A673 (cell line): ENCODE results near the gene FAM89A. TPM values are rescaled to one million over a fixed set of nuclear protein-coding genes. Genes with fewer than 3 reads are reported as not detected.

ENCODE experiments used
- BruUV-seq: library from RNA; stranded (reverse); fragments of 400-500 nt; replicated peaks from 2 replicates; lab custom pipeline; 2021; lab: Mats Ljungman, UMichigan
- CTCF ChIA-PET: fragments of 300-600 bp; sonication (Branson Sonifier 250); formaldehyde crosslinking; loops from one replicate; lab custom pipeline; 2022; ENCODE audit warnings: antibody characterized with exemption; lab: Charles Lee
- POLR2A ChIA-PET: fragments of 300-600 bp; sonication (Branson Sonifier 250); formaldehyde crosslinking; loops from one replicate; lab custom pipeline; 2022; ENCODE audit warnings: antibody characterized with exemption; ENCODE audit not compliant: low non-redundant PET; lab: Charles Lee
- DNase-seq: peaks from one replicate; pipeline ENCODE4 v3.0.0-alpha.2; 2015; ENCODE audit warnings: low spot score
- H3K27ac ChIP-seq: fragments of 200-600 bp; sonication (generic); 2 replicates; pipeline ENCODE4 v1.5.1; 2016; ENCODE audit warnings: mixed run types, low read depth, mild to moderate bottlenecking, mixed read lengths, antibody characterized with exemption, low read length; ENCODE audit not compliant: poor library complexity, severe bottlenecking
- H3K27me3 ChIP-seq: fragments of 200-600 bp; sonication (generic); replicated peaks from 2 replicates; pipeline ENCODE4 v1.6.1; 2017; ENCODE audit warnings: mixed run types, low read depth, mild to moderate bottlenecking, mixed read lengths, antibody characterized with exemption, low read length; ENCODE audit not compliant: insufficient read depth, poor library complexity
- H3K36me3 ChIP-seq: fragments of 200-600 bp; sonication (generic); 2 replicates; pipeline ENCODE4 v1.6.1; 2016; ENCODE audit warnings: mixed run types, mild to moderate bottlenecking, mixed read lengths, antibody characterized with exemption, low read length; ENCODE audit not compliant: insufficient read depth, poor library complexity, severe bottlenecking
- H3K4me1 ChIP-seq: fragments of 200-600 bp; sonication (generic); 2 replicates; pipeline ENCODE4 v1.6.1; 2017; ENCODE audit warnings: mixed run types, mild to moderate bottlenecking, mixed read lengths, antibody characterized with exemption, low read length; ENCODE audit not compliant: insufficient read depth, poor library complexity, severe bottlenecking
- H3K4me3 ChIP-seq: fragments of 200-600 bp; sonication (generic); 2 replicates; pipeline ENCODE4 v1.5.1; 2016; ENCODE audit warnings: low read depth, mixed run types, mild to moderate bottlenecking, mixed read lengths, low read length; ENCODE audit not compliant: poor library complexity, severe bottlenecking
- H3K9me3 ChIP-seq: fragments of 200-600 bp; sonication (generic); 2 replicates; pipeline ENCODE4 v1.6.1; 2016; ENCODE audit warnings: mixed run types, low read depth, mild to moderate bottlenecking, mixed read lengths, antibody characterized with exemption, low read length; ENCODE audit not compliant: poor library complexity, severe bottlenecking
- EZH2 ChIP-seq: fragments of 200-600 bp; sonication (generic); IDR thresholded peaks from 2 replicates; pipeline ENCODE4 v1.6.1; 2017; ENCODE audit warnings: borderline replicate concordance, low read depth, mild to moderate bottlenecking, mixed read lengths, antibody characterized with exemption, low read length; ENCODE audit not compliant: poor library complexity, severe bottlenecking
- intact Hi-C: fragments of 100-400 bp; cut with micrococcal nuclease; formaldehyde crosslinking; loops from one replicate; pipeline ENCODE4 v1.10.0; 2022; ENCODE audit not compliant: unreplicated experiment
- total RNA-seq: library from RNA; stranded (reverse); gene quantifications from 2 replicates; pipeline ENCODE4 v1.2.3, GENCODE V29; 2021
- TF ChIP-seq, protein P1 (sequence below): fragments of 300-800, 200-600 bp; sonication (generic); conservative IDR thresholded peaks from 2 replicates; pipeline ENCODE4 v1.5.1; 2017; ENCODE audit warnings: low read depth, mild to moderate bottlenecking, antibody characterized with exemption, low read length, moderate library complexity, mixed read lengths

The FAM89A gene
- total RNA-seq, 1 experiment from 2014 or later, result 12.1 TPM

DNA sequence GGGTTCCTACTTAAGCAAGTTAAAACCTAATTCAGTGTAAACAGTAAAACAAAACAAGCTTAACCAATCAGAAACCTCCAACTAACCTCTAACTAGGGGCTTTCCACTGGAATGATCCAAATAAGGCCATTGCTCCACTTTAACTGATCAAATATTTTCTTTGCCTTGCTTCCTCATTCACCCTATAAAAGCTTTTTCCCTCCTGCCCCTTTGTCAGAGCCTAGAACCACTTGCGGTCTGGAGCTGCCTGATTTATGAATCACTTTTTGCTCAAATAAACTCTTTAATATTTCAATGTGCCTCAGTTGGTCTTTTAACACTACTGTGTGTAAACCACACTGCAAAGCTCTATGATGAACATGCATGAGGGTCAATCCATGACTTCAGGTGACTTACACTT is 4.5 kb upstream of the FAM89A start:
- TF ChIP-seq EZH2, result no peak
- TF ChIP-seq, protein P1, sequence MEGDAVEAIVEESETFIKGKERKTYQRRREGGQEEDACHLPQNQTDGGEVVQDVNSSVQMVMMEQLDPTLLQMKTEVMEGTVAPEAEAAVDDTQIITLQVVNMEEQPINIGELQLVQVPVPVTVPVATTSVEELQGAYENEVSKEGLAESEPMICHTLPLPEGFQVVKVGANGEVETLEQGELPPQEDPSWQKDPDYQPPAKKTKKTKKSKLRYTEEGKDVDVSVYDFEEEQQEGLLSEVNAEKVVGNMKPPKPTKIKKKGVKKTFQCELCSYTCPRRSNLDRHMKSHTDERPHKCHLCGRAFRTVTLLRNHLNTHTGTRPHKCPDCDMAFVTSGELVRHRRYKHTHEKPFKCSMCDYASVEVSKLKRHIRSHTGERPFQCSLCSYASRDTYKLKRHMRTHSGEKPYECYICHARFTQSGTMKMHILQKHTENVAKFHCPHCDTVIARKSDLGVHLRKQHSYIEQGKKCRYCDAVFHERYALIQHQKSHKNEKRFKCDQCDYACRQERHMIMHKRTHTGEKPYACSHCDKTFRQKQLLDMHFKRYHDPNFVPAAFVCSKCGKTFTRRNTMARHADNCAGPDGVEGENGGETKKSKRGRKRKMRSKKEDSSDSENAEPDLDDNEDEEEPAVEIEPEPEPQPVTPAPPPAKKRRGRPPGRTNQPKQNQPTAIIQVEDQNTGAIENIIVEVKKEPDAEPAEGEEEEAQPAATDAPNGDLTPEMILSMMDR, result no peak
- H3K36me3 ChIP-seq, result no peaks in the 10 kb centered on the region
- BruUV-seq, result no TSS peak
- intact Hi-C loops, result no loop called here
- peaks cover 9% of the 10 kb centered on the region for H3K9me3 ChIP-seq
- H3K4me3 ChIP-seq, result no peak overlapping the region
- H3K27ac ChIP-seq, result no peak overlapping the region
- peaks cover 11% of the 10 kb centered on the region for H3K4me1 ChIP-seq
- ChIA-PET POLR2A (no interaction called here), CTCF (no interaction called here)
- H3K27me3 ChIP-seq, result peaks cover 35% of the 10 kb centered on the region
- DNase-seq, result no peak

DNA sequence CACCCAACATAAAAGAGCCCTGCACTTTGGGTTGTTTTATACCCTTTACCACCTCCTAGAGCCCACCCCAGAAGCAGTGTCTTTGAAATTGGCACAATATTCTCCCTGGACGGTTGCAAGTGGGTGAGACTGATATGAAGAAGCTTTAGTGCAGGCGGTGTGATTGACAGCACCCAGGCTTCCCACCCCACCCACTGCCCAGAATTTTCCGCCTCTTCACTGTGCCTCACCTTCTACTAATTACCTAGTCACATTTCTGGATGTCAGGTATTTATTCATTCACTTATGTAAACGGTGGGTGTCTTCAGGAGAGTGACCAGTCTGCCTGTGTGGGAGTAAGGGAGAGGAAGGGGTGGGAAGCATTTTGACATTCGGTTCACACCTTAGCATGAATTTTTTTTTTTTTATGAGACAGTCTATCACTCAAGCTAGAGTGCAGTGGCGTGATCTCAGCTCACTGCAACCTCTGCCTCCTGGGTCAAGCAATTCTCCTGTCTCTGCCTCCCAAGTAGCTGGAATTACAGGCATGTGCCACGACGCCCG is 1.7 kb upstream of the FAM89A start:
- Histone ChIP-seq H3K27ac (no peak overlapping the region), H3K4me1 (peaks cover 11% of the 10 kb centered on the region), H3K36me3 (no peaks in the 10 kb centered on the region), H3K9me3 (peaks cover 9% of the 10 kb centered on the region), H3K27me3 (peaks cover 24% of the 10 kb centered on the region), H3K4me3 (no peak overlapping the region)
- CTCF ChIA-PET, result no interaction called here
- intact Hi-C loops, result no loop called here
- no TSS peak for BruUV-seq
- POLR2A ChIA-PET, result no interaction called here
- TF ChIP-seq, protein P1, result no peak
- TF ChIP-seq EZH2, result no peak
- DNase-seq, result no peak

DNA sequence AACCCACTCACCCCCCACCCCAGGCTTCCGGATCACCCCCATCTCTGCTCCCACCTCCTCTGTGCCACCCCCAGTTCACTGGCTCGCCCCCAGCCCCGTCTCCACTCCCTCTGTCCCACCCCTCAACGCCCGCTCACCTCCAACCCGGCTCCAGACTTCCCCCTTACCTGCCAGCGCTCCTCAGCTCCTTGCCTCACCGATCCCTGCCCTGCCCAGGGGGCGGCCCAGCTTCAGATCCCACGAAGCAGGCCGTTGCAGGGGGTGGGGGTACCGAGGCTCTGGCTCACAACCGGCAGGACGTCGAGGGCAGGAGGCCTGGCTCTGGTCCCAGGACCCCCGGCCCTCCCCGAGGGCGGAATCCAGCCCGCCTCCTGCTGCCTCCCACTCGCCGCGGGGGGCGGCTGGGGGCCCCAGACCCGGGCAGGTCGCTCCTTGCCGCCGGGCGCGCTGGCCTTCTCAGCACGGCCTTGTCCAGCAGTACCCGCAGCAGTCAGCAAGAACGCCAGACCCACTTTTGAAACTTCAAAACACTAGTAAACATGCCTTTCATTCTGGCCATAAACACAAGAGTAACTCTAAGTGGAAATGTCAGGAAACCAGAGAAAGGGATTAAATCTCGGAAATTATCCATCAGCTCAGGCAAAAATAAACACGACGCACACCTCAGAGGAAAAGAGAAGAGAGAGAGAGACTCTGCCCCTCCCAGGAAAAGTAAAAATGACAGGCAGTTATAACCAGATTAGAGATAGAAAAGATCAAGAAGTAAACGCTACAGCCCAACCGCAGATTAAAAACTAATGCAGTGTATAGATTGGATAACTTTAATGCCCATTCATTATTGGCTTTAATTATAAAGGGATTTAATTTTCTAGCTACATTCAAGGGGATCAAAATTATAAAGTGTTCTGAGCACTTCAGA is 1.0 kb upstream of the FAM89A start:
- intact Hi-C loops, result no loop called here
- POLR2A ChIA-PET, result no interaction called here
- BruUV-seq, result no TSS peak

More for the DNA sequence above, 1.0 kb upstream of the FAM89A start:
- TF ChIP-seq EZH2, result no peak
- H3K27ac ChIP-seq, result no peak overlapping the region
- H3K27me3 ChIP-seq, result peaks cover 18% of the 10 kb centered on the region
- CTCF ChIA-PET, result interaction anchor here (1.0 kb wide), 1 partner anchor 170 kb away, joined by 3 read pairs; no protein-coding TSS in a partner anchor
- H3K36me3 ChIP-seq, result no peaks in the 10 kb centered on the region
- peak; percentile 28 for DNase-seq
- H3K9me3 ChIP-seq, result peaks cover 9% of the 10 kb centered on the region
- peak overlapping the region; percentile 83 for H3K4me3 ChIP-seq
- H3K4me1 ChIP-seq, result peaks cover 11% of the 10 kb centered on the region
